Stimulated activated effector memory CD8-positive, alpha-beta T cell treated with anti-CD3 and anti-CD28 coated beads, Interleukin-12 subunit alpha, Interleukin-12 subunit beta, amount 100 ng/mL, for 72 hours (primary cell): Measurements from ENCODE around the gene TRAF3IP1.
A peak's percentile ranks its signal among the peaks of the same experiment; 100 is the strongest.
"Not testable (repeated sequence)": the region's sequence is repeated elsewhere in the genome, so short reads cannot be mapped to it uniquely, and the experiment has no call there.

Source experiments
- ATAC-seq: fragments of 150-1000 bp; cut with Tn5 transposase; 2 replicates; pipeline ENCODE4 v1.10.0; 2021
- DNase-seq, 2 donors: peaks; one replicate each; pipeline ENCODE4 v3.0.0; 2021 to 2022; ENCODE audit warnings: low spot score in 2 of 2
- H3K27ac Mint-ChIP-seq: one replicate; pipeline ENCODE4 v1.8.0; 2022; ENCODE audit warnings: mild to moderate bottlenecking, mixed read lengths
- H3K36me3 Mint-ChIP-seq: one replicate; pipeline ENCODE4 v1.8.0; 2022; ENCODE audit warnings: mild to moderate bottlenecking, mixed read lengths
- H3K4me1 Mint-ChIP-seq: one replicate; pipeline ENCODE4 v1.8.0; 2022; ENCODE audit warnings: mixed read lengths
- H3K4me3 Mint-ChIP-seq: one replicate; pipeline ENCODE4 v1.8.0; 2022; ENCODE audit warnings: mild to moderate bottlenecking, mixed read lengths
- H3K9me3 Mint-ChIP-seq: one replicate; pipeline ENCODE4 v1.8.0; 2022; ENCODE audit warnings: mixed read lengths

TRAF3IP1 gene

GRCh38 chr2:238294393-238295143, 25.8 kb upstream of the TRAF3IP1 start:
- no peaks in the 10 kb centered on the region for H3K36me3 Mint-ChIP-seq
- H3K4me3 Mint-ChIP-seq, result no peak overlapping the region
- no peaks in the 10 kb centered on the region for H3K9me3 Mint-ChIP-seq
- H3K4me1 Mint-ChIP-seq, result peaks cover 13% of the 10 kb centered on the region
- DNase-seq, result no peak
- ATAC-seq, result no peak
- no peak overlapping the region for H3K27ac Mint-ChIP-seq

- no peak overlapping the region for H3K4me3 Mint-ChIP-seq
- no peaks in the 10 kb centered on the region for H3K36me3 Mint-ChIP-seq
- no peak overlapping the region for H3K27ac Mint-ChIP-seq
- DNase-seq (no peak), ATAC-seq (no peak)
- peaks cover 5% of the 10 kb centered on the region for H3K4me1 Mint-ChIP-seq
- H3K9me3 Mint-ChIP-seq, result no peaks in the 10 kb centered on the region
Observed at GRCh38 chr2:238295144-238296112, 24.9 kb upstream of the TRAF3IP1 start.

- no peaks in the 10 kb centered on the region for H3K4me1 Mint-ChIP-seq
Observed at GRCh38 chr2:238296638-238297457, 23.5 kb upstream of the TRAF3IP1 start.

DNA sequence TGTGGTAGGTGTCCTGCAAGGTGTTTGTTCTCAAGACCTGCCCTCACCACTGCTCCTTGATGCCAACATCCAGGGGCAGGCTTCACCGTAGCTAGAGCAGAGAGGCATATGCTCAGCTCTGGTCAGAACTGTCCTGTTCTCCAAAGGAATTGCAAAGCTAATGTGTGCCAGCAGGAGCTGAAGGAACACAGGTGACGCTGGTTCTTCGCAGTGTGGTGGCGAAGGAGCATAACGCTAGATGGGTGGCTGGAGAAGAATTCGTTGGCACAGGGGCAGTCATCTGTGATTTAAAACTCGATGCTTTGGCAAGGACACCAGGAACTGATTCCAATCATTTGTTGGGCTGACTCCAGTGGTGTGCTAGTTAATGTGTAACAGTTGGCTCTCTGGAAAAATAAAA, 20.5 kb upstream of the TRAF3IP1 start:
- no peak overlapping the region for H3K27ac Mint-ChIP-seq
- no peak overlapping the region for H3K4me3 Mint-ChIP-seq
- H3K9me3 Mint-ChIP-seq, result no peaks in the 10 kb centered on the region
- H3K4me1 Mint-ChIP-seq, result no peaks in the 10 kb centered on the region
- H3K36me3 Mint-ChIP-seq, result no peaks in the 10 kb centered on the region
- DNase-seq (no peak), ATAC-seq (no peak)

More at GRCh38 chr2:238296638-238297457, 23.5 kb upstream of the TRAF3IP1 start:
- no peak overlapping the region for H3K4me3 Mint-ChIP-seq
- H3K36me3 Mint-ChIP-seq, result no peaks in the 10 kb centered on the region
- ATAC-seq (peak; percentile 11), DNase-seq (no peak)
- no peak overlapping the region for H3K27ac Mint-ChIP-seq
- H3K9me3 Mint-ChIP-seq, result no peaks in the 10 kb centered on the region

- Mint-ChIP-seq H3K4me1 (no peaks in the 10 kb centered on the region), H3K27ac (no peak overlapping the region), H3K36me3 (no peaks in the 10 kb centered on the region), H3K4me3 (no peak overlapping the region), H3K9me3 (no peaks in the 10 kb centered on the region)
- ATAC-seq (no peak), DNase-seq (no peak)
Observed at GRCh38 chr2:238302087-238302486, 18.2 kb upstream of the TRAF3IP1 start.

- no peaks in the 10 kb centered on the region for H3K36me3 Mint-ChIP-seq
- no peaks in the 10 kb centered on the region for H3K9me3 Mint-ChIP-seq
- no peak overlapping the region for H3K4me3 Mint-ChIP-seq
- no peak overlapping the region for H3K27ac Mint-ChIP-seq
- no peak for ATAC-seq
- no peaks in the 10 kb centered on the region for H3K4me1 Mint-ChIP-seq
- no peak for DNase-seq
Observed at GRCh38 chr2:238302751-238303150, 17.6 kb upstream of the TRAF3IP1 start.

GRCh38 chr2:238304116-238304515, 16.2 kb upstream of the TRAF3IP1 start:
- H3K27ac Mint-ChIP-seq, result no peak overlapping the region
- H3K4me3 Mint-ChIP-seq, result no peak overlapping the region
- no peak for ATAC-seq

DNA sequence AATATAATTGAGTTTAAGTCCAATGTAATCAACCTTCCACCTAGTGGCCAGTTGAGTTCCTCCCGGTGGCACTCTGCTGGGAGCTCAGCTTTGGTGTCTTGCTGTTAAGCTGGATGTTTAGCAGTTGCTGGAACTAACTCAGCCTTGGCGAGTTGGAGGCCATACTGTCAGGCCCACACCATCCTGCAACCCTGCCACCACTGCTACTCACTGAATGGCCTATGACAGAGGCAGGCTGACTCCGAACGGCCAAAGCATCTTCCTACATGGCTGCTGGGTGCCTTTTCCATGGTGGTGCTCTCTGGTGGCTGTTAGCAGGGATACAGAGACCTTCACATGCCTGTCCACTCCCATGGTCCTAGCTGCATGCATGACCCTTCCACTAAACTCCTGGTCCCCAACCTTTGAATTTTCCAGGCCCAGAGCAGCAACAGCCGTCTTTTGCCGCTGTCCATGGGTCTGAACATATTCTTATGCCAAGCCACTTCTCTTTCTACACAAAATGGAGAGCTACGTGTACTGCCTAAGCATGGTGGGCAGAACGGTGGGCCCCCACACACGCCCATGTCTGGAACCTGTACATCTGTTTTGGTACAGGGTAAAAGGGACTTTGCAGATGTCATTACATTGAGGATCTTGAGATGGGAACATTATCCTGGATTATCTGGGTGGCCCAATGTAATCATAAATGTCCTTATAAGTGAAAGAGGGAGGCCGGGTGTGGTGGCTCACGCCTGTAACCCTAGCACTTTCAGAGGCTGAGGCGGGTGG, 15.0 kb upstream of the TRAF3IP1 start:
- no peaks in the 10 kb centered on the region for H3K36me3 Mint-ChIP-seq
- DNase-seq (no peak), ATAC-seq (no peak)
- no peak overlapping the region for H3K27ac Mint-ChIP-seq
- H3K4me1 Mint-ChIP-seq, result no peaks in the 10 kb centered on the region
- H3K4me3 Mint-ChIP-seq, result no peak overlapping the region
- no peaks in the 10 kb centered on the region for H3K9me3 Mint-ChIP-seq

More at GRCh38 chr2:238304116-238304515, 16.2 kb upstream of the TRAF3IP1 start:
- no peaks in the 10 kb centered on the region for H3K9me3 Mint-ChIP-seq
- no peaks in the 10 kb centered on the region for H3K4me1 Mint-ChIP-seq
- DNase-seq, result no peak
- H3K36me3 Mint-ChIP-seq, result no peaks in the 10 kb centered on the region

- no peaks in the 10 kb centered on the region for H3K4me1 Mint-ChIP-seq
- H3K27ac Mint-ChIP-seq, result no peak overlapping the region
- H3K36me3 Mint-ChIP-seq, result no peaks in the 10 kb centered on the region
- no peaks in the 10 kb centered on the region for H3K9me3 Mint-ChIP-seq
- DNase-seq (no peak), ATAC-seq (no peak)
- H3K4me3 Mint-ChIP-seq, result no peak overlapping the region
Observed at GRCh38 chr2:238305965-238306671, 14.2 kb upstream of the TRAF3IP1 start.

- H3K36me3 Mint-ChIP-seq, result no peaks in the 10 kb centered on the region
- no peak overlapping the region for H3K4me3 Mint-ChIP-seq
- ATAC-seq (no peak), DNase-seq (no peak)
- H3K9me3 Mint-ChIP-seq, result no peaks in the 10 kb centered on the region
- H3K27ac Mint-ChIP-seq, result no peak overlapping the region
- no peaks in the 10 kb centered on the region for H3K4me1 Mint-ChIP-seq
Observed at GRCh38 chr2:238306672-238306998, 13.7 kb upstream of the TRAF3IP1 start.

GRCh38 chr2:238308177-238308576, 12.1 kb upstream of the TRAF3IP1 start:
- no peak for DNase-seq
- H3K9me3 Mint-ChIP-seq, result no peaks in the 10 kb centered on the region
- no peaks in the 10 kb centered on the region for H3K36me3 Mint-ChIP-seq
- no peaks in the 10 kb centered on the region for H3K4me1 Mint-ChIP-seq
- ATAC-seq, result no peak
- H3K27ac Mint-ChIP-seq, result no peak overlapping the region
- no peak overlapping the region for H3K4me3 Mint-ChIP-seq

DNA sequence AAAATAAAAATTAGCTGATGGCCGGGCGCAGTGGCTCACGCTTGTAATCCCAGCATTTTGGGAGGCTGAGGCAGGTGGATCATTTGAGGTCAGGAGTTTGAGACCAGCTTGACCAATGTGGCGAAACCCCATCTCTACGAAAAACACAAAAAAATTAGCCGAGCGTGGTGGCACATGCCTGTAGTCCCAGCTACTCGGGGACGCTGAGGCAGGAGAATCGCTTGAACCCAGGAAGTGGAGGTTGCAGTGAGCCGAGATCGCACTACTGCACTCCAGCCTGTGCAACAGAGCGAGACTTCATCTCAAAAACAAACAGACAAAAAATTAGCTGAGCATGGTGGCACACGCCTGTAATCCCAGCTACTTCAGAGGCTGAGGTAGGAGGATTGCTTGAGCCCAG, 9.6 kb upstream of the TRAF3IP1 start:
- not testable (repeated sequence) for H3K36me3 Mint-ChIP-seq, H3K9me3 Mint-ChIP-seq, H3K4me1 Mint-ChIP-seq, H3K4me3 Mint-ChIP-seq, ATAC-seq, H3K27ac Mint-ChIP-seq, DNase-seq

GRCh38 chr2:238313289-238313990, 6.9 kb upstream of the TRAF3IP1 start:
- no peaks in the 10 kb centered on the region for H3K4me1 Mint-ChIP-seq
- no peak overlapping the region for H3K27ac Mint-ChIP-seq
- ATAC-seq (peak; percentile 42), DNase-seq (no peak)
- H3K36me3 Mint-ChIP-seq, result no peaks in the 10 kb centered on the region
- no peak overlapping the region for H3K4me3 Mint-ChIP-seq
- H3K9me3 Mint-ChIP-seq, result no peaks in the 10 kb centered on the region

DNA sequence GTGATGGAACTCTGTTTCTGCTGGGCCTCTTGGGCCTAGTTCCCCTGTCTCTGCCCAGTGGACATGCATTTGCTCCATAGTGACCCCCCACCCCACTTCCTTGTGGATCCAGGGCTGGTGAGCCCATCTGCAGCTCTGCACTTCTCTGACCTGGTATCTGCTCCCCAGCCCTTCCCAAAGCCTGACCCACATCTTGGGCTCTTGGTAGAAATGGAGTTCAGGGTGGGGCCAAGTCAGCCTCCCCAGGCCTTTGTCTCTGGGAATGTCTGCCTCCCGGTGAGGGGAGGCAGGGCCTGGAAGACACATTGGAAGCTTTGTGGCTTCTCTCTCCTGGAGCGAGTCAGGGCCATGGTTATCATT, 6.3 kb upstream of the TRAF3IP1 start:
- no peak for ATAC-seq
- no peak for DNase-seq
- H3K27ac Mint-ChIP-seq, result peak overlapping the region; percentile 20

More for the DNA sequence above, 6.3 kb upstream of the TRAF3IP1 start:
- Mint-ChIP-seq H3K36me3 (no peaks in the 10 kb centered on the region), H3K9me3 (no peaks in the 10 kb centered on the region), H3K4me3 (no peak overlapping the region), H3K4me1 (no peaks in the 10 kb centered on the region)
